ENCODE results near the gene TMIGD1.

TMIGD1 gene

GRCh38 chr17:30378825-30379302 is 45.0 kb upstream of the TMIGD1 start, which contains the start of gene CPD:
CPD (plus strand) TSS chr17:30378927; CDS start chr17:30378981, 54 bp downstream.
- peak within 1 kb of the TSS; percentile 69 for H3K4me3 ChIP-seq (ENCODE audit: low read depth, low read length)
- no peak for TF ChIP-seq CTCF (IDR thresholded peaks at IDR 0.05; ENCODE audit: low read depth, low read length)
- DNase-seq (ENCODE audit: low read depth, low spot score) = peak; percentile 95
- in situ Hi-C loops (cut with HindIII; ENCODE audit: low sequenced_read_pairs) = no loop called here

- no peak for DNase-seq (ENCODE audit: low read depth, low spot score)
- TF ChIP-seq CTCF (IDR thresholded peaks at IDR 0.05; ENCODE audit: low read depth, low read length) = no peak
- H3K4me3 ChIP-seq (ENCODE audit: low read depth, low read length) = peak overlapping the region; percentile 69
- in situ Hi-C loops (cut with HindIII; ENCODE audit: low sequenced_read_pairs) = no loop called here
Measured at GRCh38 chr17:30378241-30378824, 44.5 kb upstream of the TMIGD1 start.

- H3K4me3 ChIP-seq (ENCODE audit: low read depth, low read length) = no peak overlapping the region
- in situ Hi-C loops (cut with HindIII; ENCODE audit: low sequenced_read_pairs) = no loop called here
- DNase-seq (ENCODE audit: low read depth, low spot score) = no peak
- TF ChIP-seq CTCF (IDR thresholded peaks at IDR 0.05; ENCODE audit: low read depth, low read length) = no peak
Measured at GRCh38 chr17:30377574-30378240, 43.9 kb upstream of the TMIGD1 start.

GRCh38 chr17:30376621-30377452 is 43.0 kb upstream of the TMIGD1 start:
- in situ Hi-C loops (cut with HindIII; ENCODE audit: low sequenced_read_pairs) = no loop called here
- no peak overlapping the region for H3K4me3 ChIP-seq (ENCODE audit: low read depth, low read length)
- TF ChIP-seq CTCF (IDR thresholded peaks at IDR 0.05; ENCODE audit: low read depth, low read length) = peak; percentile 3
- DNase-seq (ENCODE audit: low read depth, low spot score) = peak; percentile 85

GRCh38 chr17:30375661-30376060 is 41.8 kb upstream of the TMIGD1 start:
- no peak for TF ChIP-seq CTCF (IDR thresholded peaks at IDR 0.05; ENCODE audit: low read depth, low read length)
- in situ Hi-C loops (cut with HindIII; ENCODE audit: low sequenced_read_pairs) = no loop called here
- no peak overlapping the region for H3K4me3 ChIP-seq (ENCODE audit: low read depth, low read length)
- no peak for DNase-seq (ENCODE audit: low read depth, low spot score)

- TF ChIP-seq CTCF (IDR thresholded peaks at IDR 0.05; ENCODE audit: low read depth, low read length) = no peak
- in situ Hi-C loops (cut with HindIII; ENCODE audit: low sequenced_read_pairs) = no loop called here
- H3K4me3 ChIP-seq (ENCODE audit: low read depth, low read length) = no peak overlapping the region
- no peak for DNase-seq (ENCODE audit: low read depth, low spot score)
Measured at GRCh38 chr17:30372755-30373154, 38.9 kb upstream of the TMIGD1 start.
